AG04450 (cell line): ENCODE results near the gene SSH3. TPM values are rescaled to one million over a fixed set of nuclear protein-coding genes. Genes with fewer than 3 reads are reported as not detected.

Source experiments
- CTCF ChIA-PET: fragments of 300-600, 350-600 bp; formaldehyde crosslinking; extraction: SDS; loops from one replicate; lab custom pipeline; 2022; ENCODE audit warnings: antibody characterized with exemption, inconsistent platforms; lab: Charles Lee
- POLR2A ChIA-PET: fragments of 350-600 bp; formaldehyde crosslinking; extraction: SDS; loops from one replicate; lab custom pipeline; 2021; ENCODE audit warnings: antibody characterized with exemption, inconsistent platforms; lab: Yijun Ruan, JAX
- DNase-seq: peaks from one replicate; pipeline ENCODE4 v3.0.0-alpha.2; 2011; ENCODE audit warnings: low read depth, low spot score
- H3K27ac ChIP-seq: one replicate; pipeline ENCODE4 v1.5.1; 2012; ENCODE audit warnings: low read depth, low read length, control low read depth
- H3K27me3 ChIP-seq: one replicate; pipeline ENCODE4 v1.6.0; 2012; ENCODE audit warnings: low read length; ENCODE audit not compliant: control insufficient read depth, insufficient read depth
- H3K4me3 ChIP-seq: 2 replicates; pipeline ENCODE4 v1.5.1; 2011; ENCODE audit warnings: mild to moderate bottlenecking, low read depth, low read length, control low read depth
- H3K9me3 ChIP-seq: 2 replicates; pipeline ENCODE4 v1.5.1; 2012; ENCODE audit warnings: low read length; ENCODE audit not compliant: control insufficient read depth, insufficient read depth
- CTCF ChIP-seq: IDR thresholded peaks from 2 replicates; pipeline ENCODE4 v1.5.1; 2011; ENCODE audit warnings: low read depth, low read length, control low read depth, inconsistent platforms
- polyA plus RNA-seq: library from polyadenylated mRNA; depleted of rRNA; stranded (reverse); fragments of >200 nt; gene quantifications from 2 replicates; pipeline ENCODE4 v1.2.3, GENCODE V29; 2011

SSH3 gene
- polyA plus RNA-seq, 1 experiment: 16.5 TPM

DNA sequence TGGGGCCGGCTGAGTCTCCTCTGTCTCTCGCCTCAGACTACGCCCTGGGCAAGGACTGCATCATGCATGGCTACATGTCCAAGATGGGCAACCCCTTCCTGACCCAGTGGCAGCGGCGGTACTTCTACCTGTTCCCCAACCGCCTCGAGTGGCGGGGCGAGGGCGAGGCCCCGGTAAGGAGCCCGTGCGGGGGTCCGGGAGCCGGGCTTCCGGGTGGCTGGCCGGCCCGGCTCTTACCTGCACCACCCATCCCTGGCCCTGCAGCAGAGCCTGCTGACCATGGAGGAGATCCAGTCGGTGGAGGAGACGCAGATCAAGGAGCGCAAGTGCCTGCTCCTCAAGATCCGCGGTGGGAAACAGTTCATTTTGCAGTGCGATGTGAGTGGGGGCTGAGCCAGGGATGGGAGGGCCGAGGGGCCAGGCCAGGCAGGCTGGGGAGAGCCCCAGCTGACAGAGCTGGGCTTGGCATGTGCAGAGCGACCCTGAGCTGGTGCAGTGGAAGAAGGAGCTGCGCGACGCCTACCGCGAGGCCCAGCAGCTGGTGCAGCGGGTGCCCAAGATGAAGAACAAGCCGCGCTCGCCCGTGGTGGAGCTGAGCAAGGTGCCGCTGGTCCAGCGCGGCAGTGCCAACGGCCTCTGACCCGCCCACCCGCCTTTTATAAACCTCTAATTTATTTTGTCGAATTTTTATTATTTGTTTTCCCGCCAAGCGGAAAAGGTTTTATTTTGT lies 18.4 kb upstream of the SSH3 start:
- H3K27me3 ChIP-seq: no peaks in the 10 kb centered on the region
- H3K4me3 ChIP-seq: no peak overlapping the region
- H3K27ac ChIP-seq: no peak overlapping the region
- ChIA-PET CTCF (no interaction called here), POLR2A (no interaction called here)
- no peak for TF ChIP-seq CTCF
- H3K9me3 ChIP-seq: no peaks in the 10 kb centered on the region; the same call in 1 of the 2 replicates
- no peak for DNase-seq

- CTCF ChIA-PET: no interaction called here
- Histone ChIP-seq H3K27ac (no peak overlapping the region), H3K4me3 (no peak overlapping the region), H3K9me3 (no peaks in the 10 kb centered on the region; the same call in 1 of the 2 replicates), H3K27me3 (no peaks in the 10 kb centered on the region)
- no peak for TF ChIP-seq CTCF
- DNase-seq: no peak
- POLR2A ChIA-PET: no interaction called here
These were observed 17.5 kb upstream of the SSH3 start for GRCh38 chr11:67285541-67286498.

DNA sequence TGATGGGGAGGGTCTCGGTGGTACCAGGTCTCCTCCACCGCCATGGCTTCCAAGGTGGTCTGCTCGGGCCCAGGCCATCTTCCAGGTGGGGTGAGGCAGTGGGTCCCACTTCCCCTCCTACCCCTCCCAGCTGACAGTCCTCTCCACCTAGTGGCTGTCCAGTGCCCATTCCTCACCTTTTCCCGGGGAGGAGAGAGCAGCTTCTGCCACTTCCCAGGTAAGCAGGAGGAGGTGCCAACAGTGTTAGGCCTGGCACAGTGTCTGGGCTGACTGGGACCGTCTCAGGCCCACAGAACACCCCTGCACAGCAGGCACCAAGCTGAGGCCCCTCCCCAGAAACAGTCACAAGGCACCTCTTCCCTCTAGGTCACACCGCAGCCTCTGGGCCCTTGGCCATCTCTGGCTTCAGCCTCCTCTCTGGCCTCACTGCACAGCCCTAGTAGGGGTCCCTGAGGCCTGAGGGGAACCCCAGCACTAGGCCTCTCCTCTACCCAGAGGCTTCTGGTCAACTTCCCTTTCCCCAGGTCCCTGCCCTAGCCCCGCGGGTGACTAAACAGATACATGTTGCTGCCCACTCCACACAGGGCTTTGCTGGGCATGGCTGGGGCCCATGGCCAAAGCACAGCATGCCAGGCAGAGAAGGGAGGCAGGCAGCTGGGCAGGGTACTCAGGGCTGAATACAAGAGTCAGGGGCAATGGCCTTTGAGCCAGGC lies 16.6 kb upstream of the SSH3 start:
- no peak for TF ChIP-seq CTCF
- POLR2A ChIA-PET: no interaction called here
- DNase-seq: no peak
- no peaks in the 10 kb centered on the region for H3K27me3 ChIP-seq
- peak overlapping the region; percentile 21 for H3K27ac ChIP-seq
- no peaks in the 10 kb centered on the region; the same call in 1 of the 2 replicates for H3K9me3 ChIP-seq
- CTCF ChIA-PET: no interaction called here
- H3K4me3 ChIP-seq: no peak overlapping the region

GRCh38 chr11:67287355-67288197 lies 15.8 kb upstream of the SSH3 start:
- ChIA-PET CTCF (interaction anchor here (1.2 to 2.3 kb wide), 2 partner anchors 25 to 33 kb away, joined by 3 to 16 read pairs; no protein-coding TSS in a partner anchor), POLR2A (interaction anchor here (1.0 to 2.6 kb wide), 7 partner anchors 9 to 48 kb away, joined by 3 to 20 read pairs (median 5); partner anchors contain the start of gene SSH3)
- no peak for TF ChIP-seq CTCF
- no peaks in the 10 kb centered on the region for H3K27me3 ChIP-seq
- no peaks in the 10 kb centered on the region; the same call in 1 of the 2 replicates for H3K9me3 ChIP-seq
- DNase-seq: no peak
- H3K4me3 ChIP-seq: peak overlapping the region; percentile 76
- H3K27ac ChIP-seq: peak overlapping the region; percentile 97
